A549 (cell line): Measurements from ENCODE around the gene TXNDC2.

Source experiments
- CEBPB ChIP-seq, 2 experiments: fragments of >200 bp in 1 of 2; sonication (Bioruptor Twin) in 1 of 2; formaldehyde crosslinking in 1 of 2; IDR thresholded peaks; 2 replicates each; pipeline ENCODE4 v1.6.1; 2012 to 2016
- HDAC2 ChIP-seq: fragments of 200-600 bp; sonication (generic); IDR thresholded peaks from 2 replicates; pipeline ENCODE4 v1.6.1; 2016
- TF ChIP-seq, protein P1 (sequence below): fragments of >200 bp; sonication (Bioruptor Twin); formaldehyde crosslinking; IDR thresholded peaks from 3 replicates; pipeline ENCODE4 v1.5.1; 2016
- TF ChIP-seq, protein P2 (sequence below): fragments of 250-450 bp; sonication (Bioruptor Pico); IDR thresholded peaks from 2 replicates; pipeline ENCODE4 v1.5.0; 2021; ENCODE audit warnings: mild to moderate bottlenecking, moderate library complexity, borderline replicate concordance
- TF ChIP-seq, protein P3 (sequence below): fragments of 200-600 bp; sonication (generic); IDR thresholded peaks from 2 replicates; pipeline ENCODE4 v1.6.1; 2016; ENCODE audit warnings: antibody characterized with exemption, mild to moderate bottlenecking, moderate library complexity
- TF ChIP-seq, protein P4 (sequence below): IDR thresholded peaks from 2 replicates; pipeline ENCODE4 v1.6.1; 2012

DNA sequence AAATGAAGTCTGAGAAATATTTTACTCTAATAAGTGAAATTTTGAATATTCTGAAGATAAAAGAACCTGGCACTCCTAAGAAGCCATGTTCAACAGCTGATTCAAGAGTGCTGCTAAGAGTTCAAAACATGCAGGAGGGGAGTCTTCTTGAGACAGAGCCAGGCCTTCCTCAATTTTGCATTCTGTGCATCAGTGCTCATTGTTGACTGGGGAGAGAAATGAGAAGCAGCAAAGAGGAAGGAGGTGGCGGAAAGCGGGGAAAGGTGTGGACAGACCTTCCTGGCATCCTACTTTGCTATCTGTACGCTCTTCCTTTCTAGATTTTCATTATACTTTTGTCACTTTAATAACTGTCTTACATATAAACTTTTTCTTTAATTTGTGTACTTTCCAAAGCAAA is 29.7 kb upstream of the TXNDC2 start:
- TF ChIP-seq, protein P1, sequence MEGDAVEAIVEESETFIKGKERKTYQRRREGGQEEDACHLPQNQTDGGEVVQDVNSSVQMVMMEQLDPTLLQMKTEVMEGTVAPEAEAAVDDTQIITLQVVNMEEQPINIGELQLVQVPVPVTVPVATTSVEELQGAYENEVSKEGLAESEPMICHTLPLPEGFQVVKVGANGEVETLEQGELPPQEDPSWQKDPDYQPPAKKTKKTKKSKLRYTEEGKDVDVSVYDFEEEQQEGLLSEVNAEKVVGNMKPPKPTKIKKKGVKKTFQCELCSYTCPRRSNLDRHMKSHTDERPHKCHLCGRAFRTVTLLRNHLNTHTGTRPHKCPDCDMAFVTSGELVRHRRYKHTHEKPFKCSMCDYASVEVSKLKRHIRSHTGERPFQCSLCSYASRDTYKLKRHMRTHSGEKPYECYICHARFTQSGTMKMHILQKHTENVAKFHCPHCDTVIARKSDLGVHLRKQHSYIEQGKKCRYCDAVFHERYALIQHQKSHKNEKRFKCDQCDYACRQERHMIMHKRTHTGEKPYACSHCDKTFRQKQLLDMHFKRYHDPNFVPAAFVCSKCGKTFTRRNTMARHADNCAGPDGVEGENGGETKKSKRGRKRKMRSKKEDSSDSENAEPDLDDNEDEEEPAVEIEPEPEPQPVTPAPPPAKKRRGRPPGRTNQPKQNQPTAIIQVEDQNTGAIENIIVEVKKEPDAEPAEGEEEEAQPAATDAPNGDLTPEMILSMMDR = no peak
- TF ChIP-seq, protein P2, sequence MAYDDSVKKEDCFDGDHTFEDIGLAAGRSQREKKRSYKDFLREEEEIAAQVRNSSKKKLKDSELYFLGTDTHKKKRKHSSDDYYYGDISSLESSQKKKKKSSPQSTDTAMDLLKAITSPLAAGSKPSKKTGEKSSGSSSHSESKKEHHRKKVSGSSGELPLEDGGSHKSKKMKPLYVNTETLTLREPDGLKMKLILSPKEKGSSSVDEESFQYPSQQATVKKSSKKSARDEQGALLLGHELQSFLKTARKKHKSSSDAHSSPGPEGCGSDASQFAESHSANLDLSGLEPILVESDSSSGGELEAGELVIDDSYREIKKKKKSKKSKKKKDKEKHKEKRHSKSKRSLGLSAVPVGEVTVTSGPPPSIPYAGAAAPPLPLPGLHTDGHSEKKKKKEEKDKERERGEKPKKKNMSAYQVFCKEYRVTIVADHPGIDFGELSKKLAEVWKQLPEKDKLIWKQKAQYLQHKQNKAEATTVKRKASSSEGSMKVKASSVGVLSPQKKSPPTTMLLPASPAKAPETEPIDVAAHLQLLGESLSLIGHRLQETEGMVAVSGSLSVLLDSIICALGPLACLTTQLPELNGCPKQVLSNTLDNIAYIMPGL = no peak
- TF ChIP-seq, protein P3, sequence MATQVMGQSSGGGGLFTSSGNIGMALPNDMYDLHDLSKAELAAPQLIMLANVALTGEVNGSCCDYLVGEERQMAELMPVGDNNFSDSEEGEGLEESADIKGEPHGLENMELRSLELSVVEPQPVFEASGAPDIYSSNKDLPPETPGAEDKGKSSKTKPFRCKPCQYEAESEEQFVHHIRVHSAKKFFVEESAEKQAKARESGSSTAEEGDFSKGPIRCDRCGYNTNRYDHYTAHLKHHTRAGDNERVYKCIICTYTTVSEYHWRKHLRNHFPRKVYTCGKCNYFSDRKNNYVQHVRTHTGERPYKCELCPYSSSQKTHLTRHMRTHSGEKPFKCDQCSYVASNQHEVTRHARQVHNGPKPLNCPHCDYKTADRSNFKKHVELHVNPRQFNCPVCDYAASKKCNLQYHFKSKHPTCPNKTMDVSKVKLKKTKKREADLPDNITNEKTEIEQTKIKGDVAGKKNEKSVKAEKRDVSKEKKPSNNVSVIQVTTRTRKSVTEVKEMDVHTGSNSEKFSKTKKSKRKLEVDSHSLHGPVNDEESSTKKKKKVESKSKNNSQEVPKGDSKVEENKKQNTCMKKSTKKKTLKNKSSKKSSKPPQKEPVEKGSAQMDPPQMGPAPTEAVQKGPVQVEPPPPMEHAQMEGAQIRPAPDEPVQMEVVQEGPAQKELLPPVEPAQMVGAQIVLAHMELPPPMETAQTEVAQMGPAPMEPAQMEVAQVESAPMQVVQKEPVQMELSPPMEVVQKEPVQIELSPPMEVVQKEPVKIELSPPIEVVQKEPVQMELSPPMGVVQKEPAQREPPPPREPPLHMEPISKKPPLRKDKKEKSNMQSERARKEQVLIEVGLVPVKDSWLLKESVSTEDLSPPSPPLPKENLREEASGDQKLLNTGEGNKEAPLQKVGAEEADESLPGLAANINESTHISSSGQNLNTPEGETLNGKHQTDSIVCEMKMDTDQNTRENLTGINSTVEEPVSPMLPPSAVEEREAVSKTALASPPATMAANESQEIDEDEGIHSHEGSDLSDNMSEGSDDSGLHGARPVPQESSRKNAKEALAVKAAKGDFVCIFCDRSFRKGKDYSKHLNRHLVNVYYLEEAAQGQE = no peak
- TF ChIP-seq, protein P4, sequence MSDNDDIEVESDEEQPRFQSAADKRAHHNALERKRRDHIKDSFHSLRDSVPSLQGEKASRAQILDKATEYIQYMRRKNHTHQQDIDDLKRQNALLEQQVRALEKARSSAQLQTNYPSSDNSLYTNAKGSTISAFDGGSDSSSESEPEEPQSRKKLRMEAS = no peak
- TF ChIP-seq HDAC2 = no peak
- TF ChIP-seq CEBPB (IDR thresholded peaks at IDR 0.05) = no peak
